MM.1S (cell line): Measurements from ENCODE around the gene COPS9.

Source experiments
- DNase-seq: peaks from one replicate; pipeline ENCODE4 v3.0.0-alpha.2; 2015
- H2AFZ ChIP-seq: fragments of 300-600 bp; sonication (generic); 2 replicates; pipeline ENCODE4 v1.6.0; 2016; ENCODE audit warnings: antibody characterized with exemption, low read length
- H3F3A ChIP-seq: fragments of 300-600 bp; sonication (generic); 2 replicates; pipeline ENCODE4 v1.6.1; 2016; ENCODE audit warnings: mild to moderate bottlenecking, antibody characterized with exemption, low read length, moderate library complexity, mixed read lengths; ENCODE audit not compliant: insufficient read depth
- H3K27ac ChIP-seq: fragments of 300-600 bp; sonication (generic); 2 replicates; pipeline ENCODE4 v1.5.1; 2016; ENCODE audit warnings: mild to moderate bottlenecking, low read length
- H3K27me3 ChIP-seq: fragments of 300-600 bp; sonication (generic); replicated peaks from 2 replicates; pipeline ENCODE4 v1.6.0; 2016; ENCODE audit warnings: low read length; ENCODE audit not compliant: insufficient read depth
- H3K36me3 ChIP-seq: fragments of 300-600 bp; sonication (generic); replicated peaks from 2 replicates; pipeline ENCODE4 v1.6.1; 2016; ENCODE audit warnings: mild to moderate bottlenecking, low read length, mixed read lengths; ENCODE audit not compliant: insufficient read depth
- H3K4me1 ChIP-seq: fragments of 300-600 bp; sonication (generic); 2 replicates; pipeline ENCODE4 v1.6.1; 2016; ENCODE audit warnings: low read length, mixed read lengths
- H3K4me2 ChIP-seq: fragments of 300-600 bp; sonication (generic); 2 replicates; pipeline ENCODE4 v1.6.0; 2016; ENCODE audit warnings: low read depth, low read length
- H3K4me3 ChIP-seq: fragments of 300-600 bp; sonication (generic); 2 replicates; pipeline ENCODE4 v1.5.1; 2016; ENCODE audit warnings: low read length, mixed read lengths
- H3K79me2 ChIP-seq: fragments of 300-600 bp; sonication (generic); 2 replicates; pipeline ENCODE4 v1.6.1; 2016; ENCODE audit warnings: mixed run types, low read length, mixed read lengths
- H3K9ac ChIP-seq: fragments of 300-600 bp; sonication (generic); 2 replicates; pipeline ENCODE4 v1.6.1; 2016; ENCODE audit warnings: low read length, mixed read lengths
- H3K9me2 ChIP-seq: fragments of 300-600 bp; sonication (generic); replicated peaks from 2 replicates; pipeline ENCODE4 v1.6.1; 2016; ENCODE audit warnings: mild to moderate bottlenecking, low read length, mixed read lengths; ENCODE audit not compliant: insufficient read depth
- H3K9me3 ChIP-seq: fragments of 300-600 bp; sonication (generic); replicated peaks from 2 replicates; pipeline ENCODE4 v1.6.1; 2016; ENCODE audit warnings: mild to moderate bottlenecking, low read length, mixed read lengths; ENCODE audit not compliant: insufficient read depth
- H4K20me1 ChIP-seq: fragments of 300-600 bp; sonication (generic); 2 replicates; pipeline ENCODE4 v1.6.1; 2016; ENCODE audit warnings: mild to moderate bottlenecking, low read length, moderate library complexity, mixed read lengths; ENCODE audit not compliant: insufficient read depth
- CTCF ChIP-seq: fragments of 300-600 bp; sonication (generic); IDR thresholded peaks from 2 replicates; pipeline ENCODE4 v1.5.1; 2016; ENCODE audit warnings: antibody characterized with exemption, low read length, mixed read lengths
- EZH2 ChIP-seq: fragments of 300-600 bp; sonication (generic); optimal IDR thresholded peaks from 2 replicates; pipeline ENCODE3; 2017; ENCODE audit warnings: low read depth, mild to moderate bottlenecking, antibody characterized with exemption, low read length, mixed read lengths
- EZH2phosphoT487 ChIP-seq: fragments of 300-600 bp; sonication (generic); IDR thresholded peaks from 2 replicates; pipeline ENCODE4 v1.6.1; 2018; ENCODE audit warnings: antibody characterized with exemption, low read length

Gene COPS9

GRCh38 chr2:240166191-240166590 is 30.1 kb upstream of the COPS9 start:
- Histone ChIP-seq H3K79me2 (no peaks in the 10 kb centered on the region), H3K4me1 (no peaks in the 10 kb centered on the region), H3K27ac (no peak overlapping the region), H4K20me1 (no peaks in the 10 kb centered on the region), H3K4me3 (no peak overlapping the region), H3K9me3 (no peaks in the 10 kb centered on the region), H3K9ac (no peak overlapping the region), H2AFZ (no peak overlapping the region), H3K4me2 (no peak overlapping the region), H3K27me3 (peaks cover 27% of the 10 kb centered on the region), H3F3A (no peaks in the 10 kb centered on the region), H3K36me3 (no peaks in the 10 kb centered on the region), H3K9me2 (no peaks in the 10 kb centered on the region)
- TF ChIP-seq CTCF: no peak
- DNase-seq: no peak

- H3K4me1 ChIP-seq: no peaks in the 10 kb centered on the region
- no peak for DNase-seq
- no peak for TF ChIP-seq EZH2
- no peak for TF ChIP-seq EZH2phosphoT487
- no peak for TF ChIP-seq CTCF
- no peaks in the 10 kb centered on the region for H3K9me2 ChIP-seq
- no peaks in the 10 kb centered on the region for H3K9me3 ChIP-seq
- no peaks in the 10 kb centered on the region for H3K36me3 ChIP-seq
- no peak overlapping the region for H3K4me2 ChIP-seq
- H3K9ac ChIP-seq: no peak overlapping the region
- no peaks in the 10 kb centered on the region for H3F3A ChIP-seq
- peaks cover 23% of the 10 kb centered on the region for H3K27me3 ChIP-seq
- no peak overlapping the region for H3K27ac ChIP-seq
- no peak overlapping the region for H3K4me3 ChIP-seq
- no peaks in the 10 kb centered on the region for H4K20me1 ChIP-seq
- H3K79me2 ChIP-seq: no peaks in the 10 kb centered on the region
- no peak overlapping the region for H2AFZ ChIP-seq
These were observed 29.6 kb upstream of the COPS9 start for GRCh38 chr2:240165661-240166060.

- no peaks in the 10 kb centered on the region for H3K9me2 ChIP-seq
- no peaks in the 10 kb centered on the region for H3K36me3 ChIP-seq
- DNase-seq: no peak
- H3K27me3 ChIP-seq: peaks cover 23% of the 10 kb centered on the region
- H3K27ac ChIP-seq: no peak overlapping the region
- no peak overlapping the region for H3K4me3 ChIP-seq
- no peaks in the 10 kb centered on the region for H3K79me2 ChIP-seq
- H2AFZ ChIP-seq: no peak overlapping the region
- no peak for TF ChIP-seq EZH2phosphoT487
- no peak for TF ChIP-seq CTCF
- TF ChIP-seq EZH2: no peak
- H3K9me3 ChIP-seq: no peaks in the 10 kb centered on the region
- H3K4me2 ChIP-seq: no peak overlapping the region
- H3F3A ChIP-seq: no peaks in the 10 kb centered on the region
- H3K4me1 ChIP-seq: no peaks in the 10 kb centered on the region
- H4K20me1 ChIP-seq: no peaks in the 10 kb centered on the region
- H3K9ac ChIP-seq: no peak overlapping the region
These were observed 28.9 kb upstream of the COPS9 start for GRCh38 chr2:240165034-240165433.

- Histone ChIP-seq H3K36me3 (no peaks in the 10 kb centered on the region), H3K4me1 (no peaks in the 10 kb centered on the region), H3K27me3 (peaks cover 23% of the 10 kb centered on the region), H3K4me2 (no peak overlapping the region), H3K9ac (no peak overlapping the region), H4K20me1 (no peaks in the 10 kb centered on the region), H3K4me3 (no peak overlapping the region), H3K27ac (no peak overlapping the region), H3K9me3 (no peaks in the 10 kb centered on the region), H3K9me2 (no peaks in the 10 kb centered on the region), H2AFZ (no peak overlapping the region), H3K79me2 (no peaks in the 10 kb centered on the region), H3F3A (no peaks in the 10 kb centered on the region)
- no peak for TF ChIP-seq EZH2phosphoT487
- TF ChIP-seq EZH2: no peak
- TF ChIP-seq CTCF: no peak
- DNase-seq: no peak
These were observed 28.5 kb upstream of the COPS9 start for GRCh38 chr2:240164586-240164985.
